Liver (tissue), 9 donors: ENCODE results near the gene PLB1. TPM values are rescaled to one million over a fixed set of nuclear protein-coding genes. Genes with fewer than 3 reads are reported as not detected.

ENCODE experiments used
- DNase-seq: peaks from one replicate; pipeline ENCODE4 v3.0.0-alpha.2; 2017; ENCODE audit warnings: low spot score
- H3K27ac ChIP-seq, 2 donors: one replicate each; pipeline ENCODE4 v1.7.0; 2013; ENCODE audit warnings: inconsistent platforms in 2 of 2, low read length in 2 of 2, control low read depth in 1 of 2, low read depth in 1 of 2, mild to moderate bottlenecking in 1 of 2
- H3K27me3 ChIP-seq, 4 donors: one replicate each; pipeline versions ENCODE4 v1.6.1 to v1.7.0; 2013; ENCODE audit warnings: low read length in 3 of 4, inconsistent platforms in 1 of 4, mild to moderate bottlenecking in 1 of 4, moderate library complexity in 1 of 4; ENCODE audit not compliant: control insufficient read depth in 4 of 4, insufficient read depth in 4 of 4
- H3K36me3 ChIP-seq, 4 donors: one replicate each; pipeline versions ENCODE4 v1.6.1 to v1.7.0; 2013; ENCODE audit warnings: low read length in 3 of 4, mild to moderate bottlenecking in 3 of 4, low read depth in 1 of 4, moderate library complexity in 1 of 4; ENCODE audit not compliant: control insufficient read depth in 4 of 4, insufficient read depth in 3 of 4
- H3K4me1 ChIP-seq, 4 donors: one replicate each; pipeline versions ENCODE4 v1.6.1 to v1.7.0; 2013; ENCODE audit warnings: low read length in 3 of 4, mild to moderate bottlenecking in 3 of 4, moderate library complexity in 1 of 4; ENCODE audit not compliant: control insufficient read depth in 4 of 4, insufficient read depth in 4 of 4
- H3K4me3 ChIP-seq, 3 donors: one replicate each; pipeline versions ENCODE4 v1.6.1 to v1.7.0; 2013; ENCODE audit warnings: low read length in 3 of 3, control low read depth in 1 of 3, low read depth in 1 of 3, mild to moderate bottlenecking in 1 of 3
- H3K9ac ChIP-seq, 2 donors: one replicate each; pipeline ENCODE4 v1.7.0; 2013; ENCODE audit warnings: low read length in 2 of 2, mild to moderate bottlenecking in 2 of 2, moderate library complexity in 2 of 2, control low read depth in 1 of 2, low read depth in 1 of 2
- H3K9me3 ChIP-seq, 4 donors: one replicate each; pipeline versions ENCODE4 v1.6.1 to v1.7.0; 2013; ENCODE audit warnings: low read length in 3 of 4; ENCODE audit not compliant: control insufficient read depth in 4 of 4
- ATF3 ChIP-seq: IDR thresholded peaks from 2 replicates; pipeline ENCODE4 v1.6.1; 2016; ENCODE audit warnings: antibody characterized with exemption
- CTCF ChIP-seq: fragments of 150-350 bp; IDR thresholded peaks from 2 replicates; pipeline ENCODE4 v1.5.1; 2017; ENCODE audit warnings: improper control_type of control experiment, low read depth, low read length; ENCODE audit not compliant: missing input control
- EGR1 ChIP-seq, 2 donors: IDR thresholded peaks; 2 replicates each; pipeline ENCODE4 v1.6.1; 2016 to 2018; ENCODE audit warnings: antibody characterized with exemption in 2 of 2, low read depth in 2 of 2
- FOXA1 ChIP-seq: IDR thresholded peaks from 2 replicates; pipeline ENCODE4 v1.6.1; 2016; ENCODE audit warnings: antibody characterized with exemption
- FOXA2 ChIP-seq: IDR thresholded peaks from 2 replicates; pipeline ENCODE4 v1.6.1; 2016; ENCODE audit warnings: antibody characterized with exemption
- GABPA ChIP-seq, 2 donors: IDR thresholded peaks in 1 of 2; conservative IDR thresholded peaks in 1 of 2; 2 replicates each; pipeline ENCODE4 v1.6.1; 2016; ENCODE audit warnings: antibody characterized with exemption in 2 of 2, mild to moderate bottlenecking in 1 of 2, moderate library complexity in 1 of 2
- HNF4A ChIP-seq, 2 donors: conservative IDR thresholded peaks; 2 replicates each; pipeline ENCODE4 v1.6.1; 2016; ENCODE audit warnings: antibody characterized with exemption in 2 of 2, mild to moderate bottlenecking in 2 of 2
- HNF4G ChIP-seq: IDR thresholded peaks from 2 replicates; pipeline ENCODE4 v1.6.1; 2016; ENCODE audit warnings: antibody characterized with exemption
- JUND ChIP-seq, 2 donors: IDR thresholded peaks; 2 replicates each; pipeline ENCODE4 v1.6.1; 2016; ENCODE audit warnings: antibody characterized with exemption in 2 of 2
- MAX ChIP-seq: IDR thresholded peaks from 2 replicates; pipeline ENCODE4 v1.6.1; 2016; ENCODE audit warnings: antibody characterized with exemption
- RAD21 ChIP-seq, 2 donors: IDR thresholded peaks; 2 replicates each; pipeline ENCODE4 v1.6.1; 2016; ENCODE audit warnings: antibody characterized with exemption in 2 of 2, mild to moderate bottlenecking in 2 of 2
- REST ChIP-seq: IDR thresholded peaks from 2 replicates; pipeline ENCODE4 v1.6.1; 2016; ENCODE audit warnings: antibody characterized with exemption, mild to moderate bottlenecking
- RXRA ChIP-seq, 2 donors: IDR thresholded peaks; 2 replicates each; pipeline ENCODE4 v1.6.1; 2017 to 2018; ENCODE audit warnings: antibody characterized with exemption in 2 of 2, mild to moderate bottlenecking in 1 of 2
- SP1 ChIP-seq: IDR thresholded peaks from 2 replicates; pipeline ENCODE4 v1.6.1; 2018; ENCODE audit warnings: antibody characterized with exemption, mild to moderate bottlenecking
- TAF1 ChIP-seq: conservative IDR thresholded peaks from 2 replicates; pipeline ENCODE4 v1.6.1; 2016; ENCODE audit warnings: antibody characterized with exemption, mild to moderate bottlenecking
- ZBTB33 ChIP-seq: IDR thresholded peaks from 2 replicates; pipeline ENCODE4 v1.6.1; 2016; ENCODE audit warnings: antibody characterized with exemption
- WGBS: extraction: QIAGEN DNeasy Blood & Tissue Kit; methylation state at CpG from one replicate; pipeline ENCODE4 v1.1.7; 2013; 5-methylcytosine and 5-hydroxymethylcytosine counted together
- polyA plus RNA-seq, 2 donors: library from polyadenylated mRNA; stranded (reverse) in 1 of 2; unstranded in 1 of 2; fragments of 200-250 nt in 1 of 2; fragments of >200 nt in 1 of 2; fragmentation: Nextera tagmentation in 1 of 2; extraction: Ambion mirVana in 1 of 2; gene quantifications; one replicate each; pipeline versions ENCODE4 v1.2.1 to v1.2.3, GENCODE V29; 2013 to 2015
- total RNA-seq, 2 donors: library from RNA; depleted of rRNA; stranded (reverse); fragments of >200 nt; gene quantifications; one replicate each; pipeline ENCODE4 v1.2.3, GENCODE V29; 2014
- donor health status: healthy.
- donor health status: healthy.
- donor health status: healthy.
- donor health status: healthy.
- donor health status: healthy.

PLB1 gene
- total and polyA plus RNA-seq, 4 donors = 0.58 to 4.5 (median 1.6) TPM

- TF ChIP-seq ATF3 (no peak), MAX (no peak), CTCF (no peak), SP1 (no peak), ZBTB33 (no peak), FOXA1 (no peak), FOXA2 (no peak), HNF4G (no peak), REST (no peak), GABPA (IDR thresholded peaks at IDR 0.05 in 1 of 2, conservative IDR thresholded peaks at IDR 0.05 in 1 of 2) (no peak), RXRA (IDR thresholded peaks at IDR 0.05) (no peak), TAF1 (no peak), RAD21 (IDR thresholded peaks at IDR 0.05) (no peak), EGR1 (IDR thresholded peaks at IDR 0.05; ENCODE audit: low read depth in 2 of 2) (no peak)
- Histone ChIP-seq H3K4me1 (no peaks in the 10 kb centered on the region), H3K9ac (no peak overlapping the region), H3K9me3 (peaks cover 0 to 5% (median 0%) of the 10 kb centered on the region in 4 donors), H3K4me3 (no peak overlapping the region), H3K27me3 (no peaks in the 10 kb centered on the region), H3K27ac (no peak overlapping the region), H3K36me3 (no peaks in the 10 kb centered on the region)
- DNase-seq = no peak
Observed at GRCh38 chr2:28462122-28462521, 33.7 kb upstream of the PLB1 start.

- Histone ChIP-seq H3K4me3 (no peak overlapping the region), H3K9ac (no peak overlapping the region), H3K27ac (peak overlapping the region in 1 of 2 donors; percentile 33), H3K9me3 (peaks cover 0 to 5% (median 0%) of the 10 kb centered on the region in 4 donors), H3K27me3 (no peaks in the 10 kb centered on the region), H3K36me3 (no peaks in the 10 kb centered on the region), H3K4me1 (no peaks in the 10 kb centered on the region)
- WGBS = 64% methylated on average over 6 of the region's 6 CpGs
- no peak for DNase-seq
- TF ChIP-seq ATF3 (no peak), JUND (IDR thresholded peaks at IDR 0.05) (no peak), ZBTB33 (no peak), SP1 (no peak), REST (no peak), EGR1 (IDR thresholded peaks at IDR 0.05; ENCODE audit: low read depth in 2 of 2) (no peak), HNF4A (conservative IDR thresholded peaks at IDR 0.05) (no peak), HNF4G (no peak), FOXA1 (no peak)
Observed at GRCh38 chr2:28463211-28463816, 32.5 kb upstream of the PLB1 start.
